NCI-H345 (cell line): ENCODE results near the gene TECTA.
"Not testable (repeated sequence)": the region's sequence is repeated elsewhere in the genome, so short reads cannot be mapped to it uniquely, and the experiment has no call there.

Source experiments
- DNase-seq: peaks from one replicate; lab custom pipeline; 2025; lab: John Stamatoyannopoulos, UW

The TECTA gene

GRCh38 chr11:121177629-121178028 lies 76.6 kb downstream of the TECTA start:
- not testable (repeated sequence) for DNase-seq

DNA sequence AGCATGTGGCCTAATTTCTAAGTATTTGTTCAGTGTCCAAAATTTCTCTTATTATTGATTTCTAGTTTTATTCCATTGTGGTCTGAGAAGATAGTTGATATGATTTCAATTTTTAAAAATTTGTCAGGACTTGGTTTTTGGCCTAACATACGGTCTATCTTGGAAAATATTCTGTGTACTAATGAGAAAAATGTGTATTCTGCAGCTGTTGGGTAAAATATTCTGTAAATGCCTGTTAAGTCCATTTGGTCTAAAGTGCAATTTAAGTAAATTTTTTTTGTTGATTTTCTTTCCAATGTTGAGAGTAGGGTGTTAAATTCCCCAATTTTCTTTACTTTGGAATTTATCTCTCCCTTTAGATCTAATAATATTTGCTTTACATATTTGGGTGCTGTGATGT lies 78.3 kb downstream of the TECTA start:
- no peak for DNase-seq

DNA sequence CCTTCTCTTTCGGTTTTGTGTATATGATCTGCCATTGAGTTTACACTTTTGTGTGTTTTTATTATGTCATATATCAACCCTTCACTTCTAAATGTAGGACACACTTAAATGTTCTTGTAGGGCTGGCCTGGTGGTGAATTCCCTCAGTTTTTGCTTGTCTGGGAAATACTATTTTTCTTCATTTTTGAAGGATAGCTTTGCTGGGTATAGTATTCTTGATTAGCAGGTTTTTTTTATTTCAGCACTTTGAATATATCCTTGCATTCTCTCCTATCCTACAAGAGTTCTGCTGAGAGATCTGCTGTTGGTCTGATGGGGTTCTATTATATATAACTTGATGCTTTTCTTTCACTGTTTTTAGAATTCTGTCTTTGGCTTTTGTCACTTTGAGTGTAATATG lies 79.1 kb downstream of the TECTA start:
- no peak for DNase-seq

DNA sequence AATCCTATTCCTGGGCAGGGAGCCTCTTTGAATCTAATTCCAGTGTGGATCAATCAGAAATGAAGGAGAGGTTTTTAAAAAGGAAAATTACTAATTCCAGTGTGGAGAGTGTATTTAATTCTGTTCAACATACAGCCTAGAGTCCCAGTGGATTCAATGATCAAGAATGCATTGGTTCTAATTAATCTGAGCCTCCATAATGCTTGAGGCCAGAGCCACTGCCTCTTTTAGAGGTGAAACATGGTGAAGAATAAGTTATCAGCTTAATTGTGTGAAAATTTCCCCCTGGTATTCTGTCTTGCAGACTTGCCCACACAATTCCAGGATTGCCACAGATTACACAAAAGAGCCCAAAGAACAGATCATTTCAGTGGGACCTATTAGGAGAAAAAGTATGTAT lies 87.7 kb downstream of the TECTA start:
- no peak for DNase-seq

GRCh38 chr11:121191818-121192217 lies 90.8 kb downstream of the TECTA start:
- peak; percentile 38 for DNase-seq

DNA sequence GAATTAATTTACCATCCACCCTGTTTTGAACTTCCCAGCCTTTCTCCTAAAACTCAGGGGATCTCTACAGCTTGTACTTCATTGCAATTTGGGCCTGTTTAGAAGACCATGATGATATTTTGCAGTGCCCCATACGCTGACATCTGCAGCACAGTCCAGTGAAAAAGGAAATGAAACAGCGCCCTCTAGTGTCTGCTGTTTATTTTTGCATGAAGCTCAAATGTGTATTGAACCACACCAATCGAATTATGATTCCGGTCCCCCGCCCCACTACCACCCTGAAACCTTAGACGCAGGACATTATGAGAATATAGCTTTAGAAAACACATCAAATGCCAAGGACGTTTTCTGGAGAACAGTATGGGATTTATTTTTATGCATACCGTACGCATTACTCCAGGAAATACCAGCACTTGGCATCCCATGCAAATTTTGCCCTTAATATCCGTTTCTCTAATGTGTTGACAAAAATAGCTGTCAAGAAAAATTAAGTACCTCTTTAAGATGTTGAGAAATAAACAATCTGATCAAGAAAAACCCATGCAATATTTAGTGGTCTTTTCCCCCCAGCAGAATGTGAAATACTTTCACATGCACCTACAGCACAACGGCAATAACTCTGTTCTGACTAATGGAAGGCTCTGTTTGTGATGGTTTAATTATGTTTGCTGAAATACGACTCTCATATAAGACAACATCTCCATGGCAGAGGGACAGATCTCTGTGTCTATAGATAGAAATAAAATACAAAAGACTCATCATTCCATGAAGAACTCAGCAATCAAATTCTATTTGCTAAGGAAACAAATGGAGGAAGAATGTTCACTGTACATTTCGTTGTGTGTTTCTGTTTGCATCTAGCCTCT lies 93.9 kb downstream of the TECTA start:
- peak; percentile 83 for DNase-seq

DNA sequence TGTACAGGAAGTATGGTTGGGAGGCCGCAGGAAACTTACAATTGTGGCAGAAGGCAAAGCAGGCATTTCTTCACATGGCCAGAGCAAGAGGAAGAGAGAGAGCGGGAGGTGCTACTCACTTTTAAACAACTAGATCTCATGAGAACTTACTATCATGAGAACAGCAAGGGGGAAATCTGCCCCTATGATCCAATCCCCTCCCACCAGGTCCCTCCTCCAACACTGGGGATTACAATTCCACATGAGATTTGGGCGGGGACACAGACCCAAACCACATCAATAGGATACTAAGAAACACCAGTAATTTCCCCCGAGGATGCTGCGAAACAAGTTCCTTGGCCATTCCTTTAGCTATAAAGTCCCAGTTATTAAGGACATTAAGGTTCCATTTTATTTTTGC lies 97.4 kb downstream of the TECTA start:
- DNase-seq = no peak

DNA sequence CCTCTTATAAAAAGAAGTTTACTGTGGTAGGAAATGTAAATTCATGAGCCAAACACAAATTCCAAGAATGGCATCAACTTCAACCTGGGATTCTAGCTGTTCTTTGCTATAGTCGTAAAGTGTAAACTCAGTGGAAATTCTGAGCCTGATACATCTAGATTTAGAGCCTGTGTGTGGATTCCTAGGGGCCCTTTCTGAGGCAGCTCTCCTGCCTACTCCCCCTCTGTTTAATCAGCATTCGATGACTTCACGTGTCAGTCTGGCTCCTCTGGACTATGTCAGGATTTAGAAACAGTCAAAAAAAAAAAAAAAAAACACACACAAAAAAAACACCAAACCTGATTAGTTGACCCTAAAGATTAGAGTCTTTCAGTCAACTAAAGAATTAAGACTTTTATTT lies 98.5 kb downstream of the TECTA start:
- DNase-seq = no peak

DNA sequence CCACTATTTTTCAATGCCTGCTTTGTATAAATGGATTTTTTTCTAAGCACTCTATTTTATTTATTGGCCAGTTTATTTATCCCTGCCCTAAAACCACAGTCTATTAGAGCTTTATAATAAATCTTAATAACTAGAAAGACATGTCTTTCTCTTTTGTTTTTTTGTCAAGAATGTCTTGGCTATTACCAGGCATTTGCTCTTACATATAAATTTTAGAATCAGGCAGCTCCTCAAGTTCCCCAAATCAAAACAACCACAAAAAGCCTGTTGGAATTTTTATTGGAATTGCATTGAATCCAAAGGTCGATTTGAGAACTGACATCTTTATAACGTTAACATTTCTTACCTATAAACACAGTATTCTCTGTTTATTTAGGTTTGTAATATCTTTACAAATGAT lies 105.8 kb downstream of the TECTA start:
- DNase-seq = no peak

DNA sequence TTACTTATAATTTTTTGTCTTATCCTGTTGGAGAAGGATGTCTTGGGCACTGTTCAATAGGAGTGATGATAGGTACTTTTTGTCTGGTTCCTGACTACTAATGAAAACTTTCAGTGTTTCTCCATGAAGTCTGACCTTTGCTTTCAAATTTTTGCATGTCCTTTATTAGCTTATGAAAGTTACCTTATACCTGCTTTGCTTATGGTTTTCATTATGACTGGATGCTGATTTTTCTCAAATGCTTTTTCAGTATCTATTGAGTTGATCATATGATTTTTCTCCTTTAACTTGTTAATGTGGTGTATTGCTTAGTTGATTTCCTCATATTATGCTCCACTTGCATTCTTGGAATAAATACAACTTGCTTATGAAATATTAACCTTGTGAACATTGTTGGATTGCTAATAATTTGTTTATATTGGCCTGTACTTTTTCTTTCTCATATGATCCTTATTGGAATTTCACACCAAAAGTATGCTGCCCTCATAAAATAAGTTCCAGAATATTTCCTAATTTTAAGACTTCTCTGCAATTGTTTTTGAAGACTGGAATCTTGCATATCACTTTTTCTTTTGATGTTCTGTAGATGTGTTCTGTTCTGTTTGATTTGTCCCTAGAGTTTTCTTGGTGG lies 106.6 kb downstream of the TECTA start:
- no peak for DNase-seq

GRCh38 chr11:121210445-121211080 lies 109.5 kb downstream of the TECTA start:
- DNase-seq = no peak

DNA sequence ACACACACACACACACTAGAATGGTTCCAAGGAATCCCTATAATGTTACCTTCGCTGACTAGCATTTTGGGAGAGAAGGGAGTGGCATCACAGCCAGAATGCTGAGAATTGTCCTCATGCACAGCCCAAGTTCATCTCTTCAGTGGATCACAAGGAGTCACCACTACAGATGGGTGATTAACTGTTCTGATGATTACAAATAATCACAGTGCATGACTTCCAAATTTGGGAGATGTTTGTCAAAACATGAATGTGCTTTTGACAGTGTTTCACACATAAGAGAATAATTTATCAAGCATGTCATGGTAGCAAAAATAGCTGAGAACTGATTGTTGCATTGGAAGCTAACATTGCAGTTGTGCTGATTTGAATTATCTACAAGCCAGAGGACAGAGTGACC lies 110.6 kb downstream of the TECTA start:
- no peak for DNase-seq

DNA sequence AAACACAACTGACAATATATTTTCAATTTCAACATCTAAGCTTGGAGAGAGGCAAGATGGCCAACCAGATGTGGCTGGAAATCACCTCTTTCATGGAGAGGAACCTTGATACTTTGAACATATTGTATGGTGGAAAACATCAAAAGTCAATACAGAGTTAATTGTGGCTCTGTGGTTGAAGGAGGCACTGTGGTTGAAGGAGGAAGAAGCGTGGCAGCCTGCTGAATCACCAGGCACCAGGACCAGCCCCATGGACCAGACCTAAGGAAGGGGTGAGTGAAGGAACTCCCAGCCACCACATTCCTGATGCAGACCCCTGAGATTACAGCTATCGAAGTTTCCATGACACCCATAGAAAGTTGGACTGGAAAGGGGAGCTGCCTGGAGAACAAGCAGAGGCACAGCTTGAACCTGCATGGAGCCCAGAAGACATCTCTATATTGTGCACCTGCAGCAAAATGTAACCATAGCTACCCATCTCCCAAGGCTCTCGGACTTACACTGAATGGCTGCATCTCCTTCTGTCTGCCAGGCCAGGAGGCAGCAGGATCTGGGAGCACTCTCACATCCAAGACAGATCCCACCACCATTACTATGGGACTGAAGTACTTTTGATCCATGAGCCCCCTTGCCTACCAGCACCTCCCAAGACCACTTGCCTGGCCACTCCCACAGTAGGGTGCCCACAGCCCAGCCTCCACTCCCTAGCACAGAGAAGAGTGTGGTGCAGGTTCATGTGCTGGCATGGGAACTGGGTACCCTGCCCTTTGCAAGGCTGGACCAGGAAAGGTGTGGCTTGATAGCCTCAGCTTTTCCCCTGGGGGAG lies 111.7 kb downstream of the TECTA start:
- DNase-seq = no peak

DNA sequence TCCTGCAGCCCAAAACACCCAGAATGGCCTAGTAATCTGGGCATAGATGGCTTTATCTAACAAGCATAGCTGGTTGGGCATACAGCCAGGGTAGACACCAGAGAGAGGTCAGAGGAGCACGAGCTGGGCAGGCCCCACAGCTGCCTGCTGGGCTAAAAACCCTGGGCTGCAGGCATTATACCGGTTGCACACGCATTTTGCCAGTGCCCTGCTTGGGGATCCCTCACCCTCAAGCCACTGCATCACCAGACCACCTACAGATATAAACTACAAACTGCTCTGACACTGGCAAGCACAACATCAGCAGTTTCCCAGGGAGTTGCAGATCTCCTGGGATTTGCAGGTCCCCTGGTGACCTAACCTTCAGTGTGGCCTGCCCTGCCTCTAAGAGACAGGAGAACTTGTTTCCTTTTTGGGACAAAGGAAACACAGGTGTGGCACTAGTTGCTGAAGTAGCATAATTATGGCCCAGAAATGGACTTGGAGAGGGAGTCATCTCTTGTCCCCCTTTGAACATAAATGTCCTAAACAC lies 112.4 kb downstream of the TECTA start:
- no peak for DNase-seq

DNA sequence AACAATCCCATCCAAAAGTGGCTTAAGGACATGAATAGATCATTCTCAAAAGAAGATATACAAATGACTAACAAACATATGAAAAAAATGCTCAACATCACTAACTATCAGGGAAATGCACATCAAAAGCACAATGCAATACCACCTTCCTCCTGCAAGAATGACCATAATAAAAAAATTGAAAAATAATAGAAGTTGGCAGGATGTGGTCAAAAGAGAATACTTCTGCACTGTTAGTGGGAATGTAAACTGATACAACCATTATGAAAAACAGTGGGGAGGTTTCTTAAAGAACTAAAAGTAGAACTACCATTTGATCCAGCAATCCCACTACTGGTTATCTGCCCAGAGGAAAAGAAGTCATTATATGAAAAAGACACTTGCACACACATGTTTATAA lies 113.8 kb downstream of the TECTA start:
- DNase-seq = no peak

GRCh38 chr11:121221496-121222200 lies 120.6 kb downstream of the TECTA start:
- no peak for DNase-seq

DNA sequence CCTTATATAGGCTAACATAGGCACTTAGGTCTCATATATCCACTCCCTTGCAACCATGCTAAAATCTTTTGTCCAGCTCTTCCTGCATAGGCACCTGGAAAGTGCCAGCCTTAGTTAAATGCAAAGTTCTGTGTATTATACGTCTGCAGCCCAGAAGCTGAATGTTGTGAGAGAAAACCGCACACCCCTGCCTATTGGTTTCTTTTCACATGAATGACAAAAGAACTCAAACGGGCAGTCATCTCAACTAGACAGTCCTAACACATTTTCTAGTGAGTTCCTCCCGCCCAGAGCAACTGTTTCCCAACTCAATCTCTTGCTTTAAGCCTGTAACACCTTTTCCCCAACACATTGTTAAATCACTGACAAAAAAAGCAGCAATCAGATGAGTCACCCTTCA lies 122.1 kb downstream of the TECTA start:
- DNase-seq = no peak

DNA sequence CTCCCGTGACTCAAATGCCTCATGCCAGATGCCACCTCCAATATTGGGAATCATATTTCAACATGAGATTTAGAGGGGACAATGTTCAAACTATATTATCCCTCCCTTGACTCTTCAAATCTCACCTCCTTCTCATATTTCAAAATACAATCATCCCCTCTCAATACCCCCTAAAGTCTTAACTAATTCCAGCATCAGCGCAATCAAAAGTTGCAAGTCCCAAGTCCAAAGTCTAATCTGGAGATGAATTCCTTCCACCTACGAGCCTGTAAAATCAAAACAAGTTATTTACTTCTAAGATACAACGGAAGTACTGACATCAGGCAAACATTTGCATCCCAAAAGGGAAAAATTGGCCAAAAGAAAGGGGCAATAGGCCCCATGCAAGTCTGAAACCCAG lies 124.3 kb downstream of the TECTA start:
- no peak for DNase-seq

DNA sequence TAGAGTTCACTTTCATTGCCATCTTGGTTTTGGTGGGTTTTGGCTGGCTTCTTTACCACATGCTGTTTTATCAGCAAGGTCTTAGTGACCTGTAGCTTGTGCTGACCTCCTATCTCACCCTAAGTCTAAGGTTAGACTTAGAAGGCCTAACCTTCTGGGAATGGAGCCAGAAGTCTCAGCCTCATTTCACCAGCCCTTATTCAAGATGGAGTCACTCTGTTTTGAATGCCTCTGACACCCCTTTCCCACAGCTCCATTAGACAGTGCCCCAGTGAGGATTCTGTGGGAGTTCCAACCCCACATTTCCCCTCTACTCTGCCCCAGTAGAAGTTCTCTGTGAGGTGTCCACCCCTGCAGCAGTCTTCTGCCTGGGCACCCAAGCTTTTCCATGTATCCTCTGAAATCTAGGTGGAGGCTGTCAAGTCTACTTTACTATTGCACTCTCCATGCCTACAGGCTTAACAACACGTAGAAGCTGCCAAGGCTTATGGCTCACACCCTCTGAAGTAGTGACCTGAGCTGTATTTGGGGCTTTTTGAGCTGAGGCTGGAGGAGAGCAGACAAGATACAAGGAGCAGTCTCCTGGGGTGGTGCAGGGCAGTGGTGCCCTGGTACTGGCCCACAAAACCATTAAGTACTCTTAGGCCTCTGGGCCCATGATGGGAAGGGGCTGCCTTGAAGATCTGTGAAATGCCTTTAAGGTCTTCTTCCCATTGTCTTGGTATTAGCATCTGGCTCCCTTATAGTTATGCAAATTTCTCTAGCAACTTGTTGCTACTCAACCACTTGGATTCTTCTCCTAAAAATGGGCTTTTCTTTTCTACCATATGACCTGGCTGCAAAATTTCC lies 125.6 kb downstream of the TECTA start:
- no peak for DNase-seq

- DNase-seq = no peak
Observed at GRCh38 chr11:121228851-121229250, 127.8 kb downstream of the TECTA start.
